Cardiac septum (tissue), 1 donor: ENCODE results near the gene PAK6. TPM values are rescaled to one million over a fixed set of nuclear protein-coding genes. Genes with fewer than 3 reads are reported as not detected.
A peak's percentile ranks its signal among the peaks of the same experiment; 100 is the strongest.

Source experiments
- DNase-seq: peaks from one replicate; pipeline ENCODE4 v3.0.0-alpha.2; 2020; ENCODE audit warnings: low spot score
- intact Hi-C: fragments of 100-400 bp; cut with DNase I; formaldehyde crosslinking; loops from one replicate; pipeline ENCODE4 v1.14.0; 2022
- total RNA-seq: library from RNA; stranded (reverse); fragmentation: NEBNext Ultra II Directional; extraction: Animal tissue kit (Norgen Biotek cat#: 25700); gene quantifications from one replicate; pipeline ENCODE4 v1.2.1, GENCODE V29; 2021
- donor health status: DM: no; HTN: no; CAD: no.

The PAK6 gene
- total RNA-seq, 1 donor from 2014 or later: 2.6 TPM

DNA sequence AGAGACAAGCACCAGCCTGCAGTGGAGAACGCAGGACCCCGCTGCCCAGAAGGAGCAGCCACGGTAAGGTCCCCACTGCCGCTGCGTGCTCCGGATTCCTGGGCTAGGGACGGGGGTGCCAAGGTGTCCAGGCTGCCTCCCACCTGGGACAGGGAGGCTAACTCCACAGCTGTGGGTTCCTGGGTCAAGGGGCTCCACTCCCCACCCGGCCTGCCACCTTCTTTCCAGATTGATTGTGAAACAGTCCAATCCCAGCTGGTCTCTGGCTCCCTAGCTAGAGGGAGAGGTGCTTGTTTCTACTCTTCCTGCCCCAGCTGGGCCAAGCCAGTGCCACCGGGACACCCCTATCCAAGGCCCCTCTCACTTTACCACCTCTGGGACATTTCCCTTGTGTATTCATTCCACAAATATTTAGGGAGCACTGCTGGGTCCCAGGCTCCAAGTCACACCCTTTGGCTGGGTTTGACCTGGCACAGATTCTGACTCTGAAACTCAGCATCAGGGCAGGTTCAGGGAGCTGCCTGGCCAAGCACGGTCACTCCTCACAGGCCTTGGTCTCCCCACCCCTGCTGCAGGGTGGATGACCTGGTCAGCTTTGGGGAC, 1.9 kb downstream of the PAK6 start:
- no peak for DNase-seq

DNA sequence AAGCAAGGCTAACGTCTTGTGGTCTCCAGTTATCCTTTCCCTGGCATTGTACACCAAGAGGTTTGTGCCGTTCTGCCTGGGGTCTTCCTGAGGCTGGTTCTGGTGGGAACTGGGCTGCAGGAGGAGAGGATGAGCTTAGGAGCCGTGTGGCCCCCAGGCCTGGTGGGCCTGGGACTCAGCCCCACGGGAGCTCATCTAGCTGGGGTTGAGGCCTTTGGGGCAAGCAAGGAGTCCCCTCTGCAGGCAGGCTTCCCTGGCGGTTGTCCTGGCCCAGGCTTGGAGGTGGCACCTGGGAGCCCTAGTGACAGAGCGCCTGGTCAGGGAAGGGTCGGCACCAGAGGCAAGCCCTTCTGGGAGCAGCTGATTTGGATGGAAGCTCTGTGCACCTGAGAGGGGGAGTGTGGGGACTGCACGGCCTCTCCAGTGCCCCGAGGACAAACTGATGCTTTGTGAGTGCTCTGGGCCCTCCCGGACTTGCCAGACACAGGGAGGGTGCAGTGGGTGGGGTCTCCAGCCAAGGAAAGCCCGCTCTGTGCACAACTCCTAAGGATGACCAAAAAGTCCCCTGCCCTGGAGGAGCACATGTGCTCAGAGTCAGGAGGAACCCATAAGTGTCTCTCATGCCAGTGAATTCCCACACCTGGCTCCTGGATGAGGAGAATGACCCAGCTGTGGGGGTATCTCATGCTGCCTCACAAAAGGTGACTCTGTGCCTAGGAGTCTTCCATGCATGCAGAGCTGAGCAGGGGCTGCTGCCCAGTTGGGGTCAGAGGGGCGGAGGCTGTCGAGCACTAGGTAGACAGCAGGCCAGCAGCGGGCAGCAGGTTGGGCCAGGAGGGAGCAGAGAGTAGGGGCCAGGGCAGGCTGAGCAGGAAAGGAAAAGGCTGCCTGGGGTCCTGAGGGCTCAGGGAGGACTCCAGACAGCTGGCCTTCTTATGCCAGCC, 2.7 kb downstream of the PAK6 start:
- DNase-seq: no peak
- intact Hi-C loops: no loop called here

More for the DNA sequence above, 1.9 kb downstream of the PAK6 start:
- intact Hi-C loops: no loop called here

DNA sequence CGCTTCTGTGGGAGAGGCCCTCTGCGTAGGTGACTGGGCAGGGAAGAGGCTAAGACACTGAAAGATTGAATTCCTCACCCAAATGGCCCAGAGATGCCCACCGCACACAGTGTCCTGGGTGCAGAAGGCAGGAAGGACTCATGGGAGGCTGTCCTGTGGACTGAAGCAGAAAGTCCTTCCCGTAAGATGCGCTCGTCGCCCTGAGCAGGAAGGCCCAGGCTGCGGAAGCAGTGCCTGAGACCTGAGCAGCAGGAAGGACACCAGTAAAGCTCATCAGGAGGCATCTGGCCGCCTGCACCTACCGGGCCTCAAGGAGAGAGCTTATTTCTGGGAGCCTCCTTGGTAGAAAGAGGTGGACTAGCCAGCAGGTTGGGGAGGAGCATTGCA, 3.3 kb downstream of the PAK6 start:
- intact Hi-C loops: no loop called here
- peak; percentile 7 for DNase-seq

DNA sequence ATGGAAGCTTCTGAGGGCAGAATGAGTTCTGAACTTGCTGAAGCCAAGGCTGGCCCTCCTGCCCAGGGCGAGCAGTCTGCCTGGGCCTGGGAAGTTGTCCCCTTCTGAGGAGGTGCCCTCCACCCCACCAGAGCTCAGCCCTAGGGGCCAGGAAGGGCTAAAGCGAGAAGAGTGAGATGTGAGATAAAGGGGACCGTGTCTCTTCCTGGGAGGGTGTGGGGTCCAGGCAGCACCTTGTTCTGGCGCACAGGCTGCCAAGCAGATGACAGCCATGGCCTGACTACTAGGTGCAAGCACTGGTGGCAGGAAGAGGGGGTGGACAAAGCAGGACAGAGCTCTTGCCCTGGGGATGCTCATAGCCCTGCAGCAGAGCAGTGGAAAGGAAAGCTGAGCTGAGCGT, 3.7 kb downstream of the PAK6 start:
- intact Hi-C loops: no loop called here
- DNase-seq: no peak

DNA sequence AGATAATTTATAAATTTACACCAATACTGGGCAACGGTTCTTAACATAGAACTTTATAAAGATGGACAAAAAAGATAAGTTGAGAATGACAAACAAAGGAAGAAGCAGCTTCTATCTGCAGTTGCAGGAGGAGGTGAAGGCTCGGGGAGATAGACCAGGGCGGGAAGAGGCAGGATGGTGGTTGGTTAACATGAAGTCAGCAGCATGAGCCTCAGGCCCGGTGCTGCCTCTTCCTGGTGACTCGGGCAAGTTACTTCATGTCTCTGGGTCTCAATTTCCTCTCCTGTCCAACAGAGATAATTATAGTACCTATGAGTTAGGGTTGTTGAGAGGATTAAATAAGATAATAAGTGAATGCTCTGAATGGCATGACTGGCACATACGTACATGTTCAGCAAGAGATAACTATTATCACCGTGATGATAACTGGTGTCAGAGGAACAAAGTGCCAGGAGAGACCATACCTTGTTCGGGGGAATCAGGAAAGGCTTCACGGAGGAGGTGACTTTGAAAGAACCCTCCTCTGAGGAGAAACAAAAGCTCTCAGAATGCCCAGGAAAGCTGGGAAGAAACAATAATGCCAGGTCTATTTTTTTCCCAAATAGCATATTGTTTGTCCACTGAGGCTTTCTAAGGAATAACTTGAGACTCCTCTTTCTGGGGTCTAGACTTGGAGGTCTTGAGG, 4.4 kb downstream of the PAK6 start:
- intact Hi-C loops: no loop called here
- no peak for DNase-seq

DNA sequence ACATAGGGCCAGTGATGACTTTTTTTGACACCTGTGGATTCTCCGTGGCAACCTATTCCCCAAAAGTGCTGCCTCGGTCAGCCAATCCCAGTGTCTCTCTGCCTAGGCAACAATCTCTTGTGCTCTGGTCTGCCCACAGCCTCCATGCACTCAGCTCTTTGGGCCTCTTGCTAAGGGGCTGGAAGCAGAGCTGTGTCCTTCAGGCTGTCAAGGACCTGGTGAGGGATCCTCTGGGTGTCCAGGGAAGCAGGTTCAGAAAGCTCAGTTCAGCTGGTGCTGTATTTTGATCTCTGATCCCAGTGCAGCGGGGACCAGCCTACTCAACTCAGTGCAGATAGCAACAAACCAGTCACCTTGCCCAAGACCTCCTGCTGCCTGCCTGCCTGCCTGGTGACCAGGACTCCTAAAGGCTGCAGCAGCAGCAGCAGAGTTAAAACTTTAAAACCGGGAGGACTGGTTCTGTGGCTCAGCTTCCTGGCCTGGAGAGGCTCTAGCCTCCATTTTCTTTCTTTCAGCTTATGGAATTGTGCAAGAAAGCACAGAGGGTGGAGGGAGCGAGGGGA, 6.2 kb downstream of the PAK6 start:
- DNase-seq: peak; percentile 51
- intact Hi-C loops: no loop called here

DNA sequence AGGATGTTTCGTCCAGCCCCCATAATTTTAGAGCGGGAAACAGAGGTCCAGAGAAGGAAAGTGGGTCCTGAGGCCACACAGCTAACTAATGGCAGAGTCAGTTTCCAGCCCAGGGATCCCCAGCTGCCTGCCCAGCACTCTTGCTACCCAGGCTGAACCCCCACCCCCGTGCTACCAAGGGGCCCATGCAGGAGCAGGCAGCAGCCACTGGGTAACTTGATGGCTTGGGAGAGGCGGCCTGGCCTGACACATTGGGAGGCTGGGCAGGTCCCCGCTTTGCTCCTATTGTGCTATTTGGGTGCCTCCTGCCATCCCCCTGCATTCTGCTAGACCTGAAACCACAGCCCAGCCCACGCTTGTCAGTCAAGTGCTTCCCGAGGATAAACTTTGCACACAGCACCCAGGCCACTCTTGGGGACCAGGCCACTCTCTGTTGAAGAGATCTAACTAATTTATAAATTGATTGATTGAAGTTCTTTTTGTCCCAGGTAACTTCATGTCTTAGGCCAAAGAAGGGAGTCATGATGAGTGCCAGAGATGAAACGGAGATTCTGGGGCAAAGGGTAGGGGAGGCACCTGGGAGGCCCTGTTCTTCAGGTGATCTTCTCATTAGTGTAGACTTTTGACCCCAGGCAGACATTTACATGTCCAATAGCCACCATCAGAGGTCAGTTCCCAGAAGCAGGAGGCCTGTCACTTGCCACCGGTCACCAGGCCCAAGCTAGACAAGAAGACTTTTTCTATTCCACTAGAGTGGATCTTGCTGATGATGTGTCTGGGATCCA, 7.0 kb downstream of the PAK6 start:
- DNase-seq: peak; percentile 62
- intact Hi-C loops: no loop called here

DNA sequence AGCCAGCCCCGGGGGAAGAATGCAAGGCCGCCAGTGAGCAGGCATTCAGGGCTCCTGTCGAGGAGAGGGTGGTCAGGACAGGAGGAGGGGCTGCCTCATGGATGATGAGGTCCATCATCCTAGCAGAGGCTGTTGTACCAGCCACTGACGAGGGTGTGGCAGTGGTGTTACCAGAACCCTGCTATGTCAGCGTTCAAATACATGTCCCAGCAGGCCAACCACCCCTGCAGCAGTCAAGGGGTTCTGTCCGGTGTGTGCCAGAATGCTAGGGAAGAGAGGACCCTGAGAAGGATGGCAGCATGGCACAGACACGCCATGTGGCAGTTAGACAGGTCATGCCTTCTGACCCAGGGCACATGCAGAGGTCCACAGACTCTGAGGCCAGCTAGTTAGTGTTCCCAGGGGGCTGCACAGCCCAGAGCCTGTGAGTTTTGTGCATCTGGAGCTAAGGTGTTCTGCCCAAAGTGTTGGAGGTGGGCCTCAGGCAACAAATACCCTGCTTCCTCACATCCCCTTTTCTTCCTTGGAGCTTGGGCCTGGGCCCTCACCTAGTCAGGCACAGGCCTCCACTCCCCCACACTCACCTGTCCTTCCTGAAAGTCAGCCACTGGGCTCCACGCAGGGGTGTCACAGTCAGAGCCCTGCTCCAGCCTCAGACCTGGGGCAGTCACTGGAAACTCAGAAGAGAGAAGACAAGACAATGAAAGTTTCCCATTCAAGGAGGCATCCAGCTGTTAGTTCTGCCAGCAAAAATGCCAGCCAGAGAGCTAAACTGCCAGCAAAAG, 7.8 kb downstream of the PAK6 start:
- intact Hi-C loops: no loop called here
- peak; percentile 66 for DNase-seq

DNA sequence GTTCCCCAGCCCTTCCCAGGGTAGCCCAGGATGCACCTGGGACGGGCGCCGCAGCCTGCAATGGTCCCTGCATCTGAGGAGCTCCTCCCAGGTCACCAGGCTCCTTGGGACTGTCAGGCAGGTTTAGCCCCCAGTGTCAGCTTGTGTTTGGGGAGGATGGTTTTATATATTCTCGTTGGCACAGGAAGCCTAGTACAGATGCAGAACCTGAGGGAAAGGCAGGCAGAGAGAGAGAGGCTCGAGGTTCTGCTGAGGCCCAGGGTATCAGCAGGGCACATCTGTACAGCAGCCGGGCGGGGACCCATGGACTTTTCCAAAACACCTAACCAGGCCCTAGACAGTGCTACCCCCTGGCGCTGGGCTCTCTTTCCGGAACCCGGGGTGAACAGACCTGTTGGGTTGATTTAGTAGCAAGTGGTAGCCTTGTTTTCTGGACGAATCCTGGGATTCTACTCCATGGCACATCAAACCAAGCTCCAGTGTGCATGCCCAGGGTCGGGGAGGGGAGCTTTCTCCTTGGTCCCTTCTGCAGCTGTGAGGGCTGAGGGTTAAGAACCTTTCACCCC, 8.6 kb downstream of the PAK6 start:
- DNase-seq: peak; percentile 70
- intact Hi-C loops: no loop called here

DNA sequence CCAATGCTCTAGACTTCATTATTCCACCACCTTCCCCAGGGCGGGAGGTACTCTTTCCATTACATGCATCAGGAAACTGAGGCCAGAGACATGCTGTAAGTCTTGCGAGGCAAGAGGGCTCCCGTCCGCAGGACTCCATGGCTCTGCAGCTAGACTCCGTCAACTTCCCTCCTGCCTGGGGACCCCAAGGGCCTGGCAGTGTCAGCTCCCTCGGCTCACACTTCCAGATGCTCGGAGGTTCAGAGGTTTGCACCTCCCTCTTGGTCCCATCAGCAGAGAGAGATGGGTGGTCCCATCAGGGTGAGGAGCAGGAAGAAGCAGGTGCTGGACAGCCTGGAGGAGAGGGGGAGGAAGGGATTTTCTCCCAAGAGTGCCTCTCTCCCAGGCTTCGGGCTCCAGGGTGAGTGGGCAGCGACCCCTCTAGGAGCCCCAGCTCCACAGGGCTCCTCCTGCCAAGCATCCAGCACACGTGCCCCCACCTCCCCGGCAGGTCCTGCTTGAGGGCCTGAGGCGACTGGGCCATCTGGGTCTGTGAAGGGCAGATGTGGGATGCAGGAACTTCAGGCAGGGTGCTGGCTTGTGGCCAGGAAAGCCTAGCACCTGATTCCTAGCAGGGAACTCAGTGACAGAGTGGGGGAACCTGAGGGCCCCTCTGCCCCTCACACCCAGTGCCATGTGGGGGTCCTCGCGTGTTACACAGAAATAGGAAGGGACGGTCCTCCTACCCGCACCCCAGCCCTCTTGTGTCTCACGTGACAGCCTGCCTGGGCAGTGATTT, 9.3 kb downstream of the PAK6 start:
- intact Hi-C loops: no loop called here

DNA sequence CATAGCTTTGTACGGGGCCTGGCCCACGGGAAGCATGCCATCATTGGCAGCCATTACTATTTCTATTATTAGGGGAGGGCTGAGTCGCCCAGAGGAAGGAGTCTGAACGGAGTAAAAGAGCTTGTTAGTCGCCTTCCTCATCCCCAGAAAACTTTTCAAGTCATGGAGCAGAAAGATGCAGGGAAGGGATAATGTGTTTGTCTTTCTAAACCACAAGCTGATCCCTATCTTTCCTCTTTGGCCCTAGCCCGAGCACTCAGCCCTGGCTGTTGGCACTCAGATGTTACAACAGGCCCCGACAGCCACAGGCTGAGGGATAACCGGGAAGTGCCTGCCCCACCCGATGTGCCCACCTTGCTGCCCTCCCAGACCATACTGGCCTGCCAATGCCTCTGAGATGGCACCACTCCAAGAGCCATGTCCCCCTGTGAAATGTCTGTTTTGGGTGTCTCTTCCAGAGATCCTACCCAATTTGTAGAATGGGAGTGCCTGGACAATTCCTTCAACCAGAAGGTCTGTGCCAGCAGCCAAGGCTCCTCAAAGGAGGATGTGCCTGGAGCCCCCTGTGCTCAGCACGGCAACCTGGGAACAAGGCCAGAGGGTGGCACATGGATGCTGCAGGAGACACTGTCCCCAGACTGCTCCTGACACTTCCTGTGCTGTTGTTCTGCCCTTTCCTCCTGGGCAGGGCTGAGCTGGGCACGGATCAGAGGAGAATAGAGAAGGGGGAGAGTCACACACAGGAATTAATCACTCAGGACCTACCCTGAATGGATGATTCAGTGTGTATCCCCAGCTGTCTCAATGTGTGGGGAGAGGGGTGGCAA, 10.8 kb downstream of the PAK6 start:
- intact Hi-C loops: no loop called here
- peak; percentile 62 for DNase-seq

More for the DNA sequence above, 9.3 kb downstream of the PAK6 start:
- DNase-seq: peak; percentile 33

DNA sequence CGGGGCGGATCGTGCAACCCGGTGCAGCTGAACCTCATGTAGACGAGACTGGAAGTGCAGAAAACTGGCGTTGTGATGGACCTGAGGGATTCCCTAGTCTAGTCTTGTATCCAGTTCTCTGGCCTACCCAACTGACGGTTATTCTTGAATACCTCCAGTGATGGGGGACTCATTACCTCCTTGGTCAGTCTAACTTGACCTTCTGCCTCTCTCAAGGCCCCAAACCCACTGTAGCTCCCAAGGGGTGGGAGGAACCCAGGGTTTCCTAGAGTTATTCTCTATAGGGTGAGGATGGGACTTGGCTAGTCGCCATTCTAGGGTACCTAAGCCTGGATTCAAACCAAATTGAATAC, 11.4 kb downstream of the PAK6 start:
- intact Hi-C loops: no loop called here
- DNase-seq: peak; percentile 17

DNA sequence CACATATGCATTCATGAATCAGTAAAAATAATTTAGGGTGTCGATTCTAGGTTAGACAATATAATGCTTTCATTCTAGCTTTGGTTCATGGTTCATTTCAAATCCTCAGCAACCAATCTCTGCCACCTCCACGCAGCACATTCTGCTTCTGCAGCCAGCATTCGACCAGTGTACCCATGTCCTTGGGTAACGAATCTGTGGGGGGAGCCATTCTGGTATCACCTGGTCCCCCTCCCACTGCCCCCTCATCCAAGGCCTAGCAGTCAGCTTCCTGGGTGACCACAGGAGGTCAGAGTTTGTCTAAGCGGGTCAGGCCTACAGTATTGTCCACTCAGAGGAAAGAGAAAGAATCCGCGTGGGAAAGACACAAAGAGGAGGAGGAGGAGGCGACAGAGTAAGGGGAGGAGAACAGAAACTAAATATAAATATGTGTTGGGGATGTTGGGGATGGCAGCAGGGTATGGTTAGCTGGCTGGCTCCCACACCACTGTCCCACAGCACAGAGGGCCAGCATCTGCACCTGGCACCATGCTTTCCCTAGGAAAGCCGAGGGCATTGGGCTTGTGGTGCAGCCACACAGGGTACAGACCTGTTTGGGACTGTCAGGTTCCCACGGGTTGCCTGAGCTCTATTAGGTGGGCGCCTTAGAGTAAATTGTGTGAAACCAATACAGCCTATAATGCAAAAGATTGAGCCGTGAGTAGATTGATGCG, 12.1 kb downstream of the PAK6 start:
- intact Hi-C loops: no loop called here
- peak; percentile 50 for DNase-seq

DNA sequence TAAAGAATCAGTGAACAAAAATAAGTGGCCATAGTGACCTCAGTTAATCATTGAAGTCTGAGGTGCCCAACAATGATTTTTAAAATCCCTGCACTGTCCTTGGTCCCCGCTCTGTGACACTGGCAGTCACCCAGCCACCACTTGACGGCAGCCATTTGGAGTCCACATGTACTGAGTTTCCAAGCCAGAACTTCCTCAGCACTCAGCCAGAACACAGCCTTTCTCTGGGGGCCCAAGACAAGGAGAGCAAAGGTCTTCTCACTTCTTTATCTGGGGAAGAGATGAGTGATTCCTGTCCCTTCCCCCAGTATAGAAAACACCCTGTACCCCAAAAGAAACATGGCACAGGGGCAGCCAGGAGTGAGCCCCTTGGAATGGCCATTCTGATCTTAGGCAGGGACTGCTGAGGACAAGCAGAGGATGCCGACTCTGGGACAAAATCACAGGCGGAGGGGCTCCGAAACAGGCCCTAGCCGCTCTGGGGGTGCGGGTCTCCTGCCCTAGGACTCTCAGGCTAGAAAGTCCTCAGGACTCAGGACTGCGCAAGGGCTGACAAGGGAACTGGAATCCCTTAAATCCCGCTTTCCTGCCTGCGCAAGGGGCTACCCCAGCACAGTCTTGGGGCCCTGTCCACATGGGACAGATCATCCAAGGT, 12.8 kb downstream of the PAK6 start:
- DNase-seq: peak; percentile 70
- intact Hi-C loops: no loop called here

DNA sequence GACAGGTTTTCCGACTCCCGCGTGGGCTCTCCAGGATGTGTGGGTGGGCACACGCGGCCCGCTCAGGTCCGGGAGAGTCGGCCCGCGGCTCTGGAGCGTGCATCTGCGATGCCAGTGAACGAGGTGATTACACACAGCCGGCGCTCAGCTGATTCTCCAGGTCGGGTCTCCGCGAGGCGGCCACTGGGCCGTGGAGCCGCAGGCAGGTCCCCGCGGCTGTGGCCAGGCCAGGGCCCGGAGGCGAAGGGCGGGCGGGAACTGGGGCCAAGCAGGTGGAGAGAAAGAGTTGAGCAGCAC, 13.2 kb downstream of the PAK6 start:
- intact Hi-C loops: no loop called here
- DNase-seq: no peak
